SW480 (cell line): Measurements from ENCODE around the gene THOP1.
"Not testable (repeated sequence)": the region's sequence is repeated elsewhere in the genome, so short reads cannot be mapped to it uniquely, and the experiment has no call there.

ENCODE experiments used
- DNase-seq: peaks from one replicate; pipeline ENCODE4 v3.0.0-alpha.2; 2016; ENCODE audit warnings: low spot score

The THOP1 gene

GRCh38 chr19:2782936-2783780 is 2.1 kb upstream of the THOP1 start, which contains the start of gene SGTA:
TSS of gene SGTA (minus strand) at chr19:2783273. CDS start at chr19:2769068, 14,205 bp downstream.
- DNase-seq: peak; percentile 96

DNA sequence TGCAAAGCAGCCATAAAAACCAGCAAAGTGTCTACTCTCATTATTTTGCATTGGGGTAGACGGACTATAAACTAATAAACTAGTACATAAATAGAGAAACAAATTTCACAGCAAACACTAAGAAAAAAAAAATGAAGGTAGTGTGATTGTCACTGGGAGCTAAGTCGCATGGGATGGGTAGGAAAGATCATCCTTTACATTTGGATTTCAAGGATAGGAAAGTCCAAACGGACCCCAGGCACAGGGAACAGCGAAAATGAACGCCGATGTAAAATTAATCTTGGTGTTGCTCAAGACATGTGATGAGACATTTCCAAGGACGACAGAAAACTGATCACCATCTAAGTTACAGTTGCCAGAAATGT is 1.5 kb upstream of the THOP1 start:
- DNase-seq: no peak

- DNase-seq: no peak
Measured at GRCh38 chr19:2787115-2787514, 1.8 kb downstream of the THOP1 start.

- DNase-seq: no peak
Measured at GRCh38 chr19:2788237-2788636, 2.9 kb downstream of the THOP1 start.

GRCh38 chr19:2790194-2790556 is 4.9 kb downstream of the THOP1 start:
- DNase-seq: no peak

- no peak for DNase-seq
Measured at GRCh38 chr19:2790557-2791271, 5.4 kb downstream of the THOP1 start.

- no peak for DNase-seq
Measured at GRCh38 chr19:2791440-2791839, 6.1 kb downstream of the THOP1 start.

DNA sequence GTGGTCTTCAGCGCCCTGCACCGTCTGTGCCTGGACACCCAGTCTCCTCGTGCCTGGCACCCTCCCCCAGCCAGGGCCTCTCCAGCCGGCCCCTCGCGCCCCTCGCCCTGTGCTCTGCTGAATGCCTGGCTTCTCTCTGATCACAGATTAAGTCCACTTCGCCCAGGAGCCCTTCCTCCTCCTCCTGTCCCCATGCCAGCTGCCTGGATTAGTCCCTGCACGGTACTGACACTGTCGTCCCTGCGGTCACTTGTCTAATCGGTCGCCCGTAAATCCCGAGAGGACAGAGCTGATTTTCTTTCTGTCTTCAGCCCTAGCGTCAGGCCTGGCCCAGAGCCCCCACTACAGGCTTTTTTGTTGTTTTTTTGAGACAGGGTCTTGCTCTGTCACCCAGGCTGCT is 6.6 kb downstream of the THOP1 start:
- no peak for DNase-seq

- DNase-seq: not testable (repeated sequence)
Measured at GRCh38 chr19:2792666-2793065, 7.4 kb downstream of the THOP1 start.

- no peak for DNase-seq
Measured at GRCh38 chr19:2793126-2793525, 7.8 kb downstream of the THOP1 start.

DNA sequence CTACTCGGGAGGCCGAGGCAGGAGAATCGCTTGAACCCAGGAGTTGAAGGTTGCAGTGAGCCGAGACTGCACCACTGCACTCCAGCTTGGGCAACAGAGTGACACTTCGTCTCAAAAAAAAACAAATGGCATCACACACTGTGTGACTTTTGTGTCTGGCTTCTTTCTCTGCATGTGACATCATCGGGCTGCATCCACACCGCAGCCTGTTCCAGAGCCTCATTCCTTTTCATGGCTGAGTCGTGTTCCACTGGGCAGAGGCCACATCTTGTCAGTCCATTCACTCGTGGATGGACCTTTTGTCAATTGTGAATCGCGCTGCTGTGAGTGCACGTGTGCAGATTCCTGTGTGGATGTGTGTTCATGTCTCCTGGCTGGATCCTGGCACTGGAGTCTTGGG is 8.3 kb downstream of the THOP1 start:
- no peak for DNase-seq

DNA sequence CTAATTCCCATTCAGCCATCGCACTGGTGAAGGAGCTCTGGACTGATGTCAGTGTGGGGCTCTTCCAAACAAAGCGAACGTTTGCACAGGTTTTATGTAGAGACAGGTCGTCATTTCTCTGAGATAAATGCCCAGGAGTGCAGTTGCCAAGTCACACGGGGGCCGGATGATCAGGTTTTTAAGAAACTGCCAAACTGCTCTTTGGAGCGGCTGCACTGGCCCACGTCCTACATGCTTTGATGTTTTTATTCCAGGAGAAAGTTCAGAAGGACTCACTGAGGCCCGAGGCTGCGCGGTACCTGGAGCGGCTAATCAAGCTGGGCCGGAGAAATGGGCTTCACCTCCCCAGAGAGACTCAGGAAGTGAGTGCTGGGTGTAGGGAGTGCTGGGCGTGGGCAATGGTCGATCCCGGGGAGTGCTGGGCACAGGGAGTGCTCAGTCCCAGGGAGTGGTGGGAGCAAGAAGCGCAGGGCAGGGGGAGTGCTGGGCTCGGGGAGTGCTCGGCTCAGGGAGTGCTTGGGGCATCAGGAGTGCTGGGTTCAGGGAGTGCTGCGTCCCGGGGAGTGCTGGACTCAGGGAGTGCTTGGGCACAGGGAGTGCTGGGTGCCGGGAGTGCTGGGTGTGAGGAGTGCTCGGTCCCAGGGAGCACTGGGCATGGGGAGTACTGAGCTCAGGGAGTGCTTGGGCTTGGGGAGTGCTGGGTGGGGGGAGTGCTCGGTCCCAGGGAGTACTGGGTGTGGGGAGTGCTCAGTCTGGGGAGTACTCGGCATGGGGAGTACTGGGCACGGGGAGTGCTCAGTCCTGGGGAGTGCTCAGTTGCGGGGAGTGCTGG is 10.7 kb downstream of the THOP1 start:
- no peak for DNase-seq

DNA sequence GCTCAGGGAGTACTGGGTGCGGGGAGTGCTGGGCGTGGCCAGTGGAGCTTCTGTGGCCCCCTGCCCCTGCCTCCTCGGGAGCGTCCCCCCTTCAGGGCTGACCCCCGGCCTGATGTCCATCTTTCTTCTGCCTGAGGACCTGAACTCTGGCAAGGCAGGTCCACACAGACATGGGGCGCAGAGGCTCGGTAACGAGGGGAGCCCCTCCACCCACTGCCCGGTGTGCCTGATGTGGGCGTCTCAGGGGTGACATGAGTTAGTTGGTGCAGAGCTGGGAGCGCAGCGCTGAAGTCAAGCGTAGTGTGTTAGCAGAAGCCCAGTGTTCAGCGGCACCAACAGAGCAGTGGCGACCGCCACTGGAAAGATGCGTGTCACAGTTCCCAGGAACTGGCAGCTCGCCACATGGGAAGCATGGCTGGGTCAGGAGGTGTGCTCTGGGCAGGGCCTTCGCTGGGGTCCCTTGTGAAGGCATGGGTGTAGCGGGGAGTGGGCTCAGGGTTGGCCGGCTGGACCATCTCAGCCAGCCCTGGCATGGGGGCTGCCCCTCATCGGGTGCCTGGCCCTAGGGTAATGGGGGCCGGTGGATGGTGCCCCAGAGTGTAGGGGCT is 11.5 kb downstream of the THOP1 start:
- DNase-seq: no peak

DNA sequence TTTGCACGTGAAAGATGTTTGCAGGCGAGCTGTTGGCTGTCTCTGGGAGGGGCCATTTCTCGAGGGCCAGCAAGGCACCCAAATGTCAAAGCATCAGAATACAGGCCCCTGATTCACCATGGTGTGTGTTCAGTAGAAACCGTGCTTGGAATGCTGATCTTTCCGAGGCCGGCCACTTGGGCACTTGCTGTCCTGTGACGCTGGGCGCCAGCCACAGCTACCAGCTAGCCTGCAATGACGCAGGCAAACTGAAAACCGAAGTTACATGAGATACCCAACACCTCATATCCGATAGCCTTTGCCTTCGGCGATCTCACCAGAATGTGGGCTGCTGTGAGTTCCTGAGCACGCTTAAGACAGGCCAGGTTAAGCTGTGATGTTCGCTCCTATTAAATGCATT is 12.0 kb downstream of the THOP1 start:
- DNase-seq: no peak

GRCh38 chr19:2798158-2798685 is 12.9 kb downstream of the THOP1 start:
- no peak for DNase-seq

GRCh38 chr19:2798733-2799132 is 13.4 kb downstream of the THOP1 start:
- no peak for DNase-seq

DNA sequence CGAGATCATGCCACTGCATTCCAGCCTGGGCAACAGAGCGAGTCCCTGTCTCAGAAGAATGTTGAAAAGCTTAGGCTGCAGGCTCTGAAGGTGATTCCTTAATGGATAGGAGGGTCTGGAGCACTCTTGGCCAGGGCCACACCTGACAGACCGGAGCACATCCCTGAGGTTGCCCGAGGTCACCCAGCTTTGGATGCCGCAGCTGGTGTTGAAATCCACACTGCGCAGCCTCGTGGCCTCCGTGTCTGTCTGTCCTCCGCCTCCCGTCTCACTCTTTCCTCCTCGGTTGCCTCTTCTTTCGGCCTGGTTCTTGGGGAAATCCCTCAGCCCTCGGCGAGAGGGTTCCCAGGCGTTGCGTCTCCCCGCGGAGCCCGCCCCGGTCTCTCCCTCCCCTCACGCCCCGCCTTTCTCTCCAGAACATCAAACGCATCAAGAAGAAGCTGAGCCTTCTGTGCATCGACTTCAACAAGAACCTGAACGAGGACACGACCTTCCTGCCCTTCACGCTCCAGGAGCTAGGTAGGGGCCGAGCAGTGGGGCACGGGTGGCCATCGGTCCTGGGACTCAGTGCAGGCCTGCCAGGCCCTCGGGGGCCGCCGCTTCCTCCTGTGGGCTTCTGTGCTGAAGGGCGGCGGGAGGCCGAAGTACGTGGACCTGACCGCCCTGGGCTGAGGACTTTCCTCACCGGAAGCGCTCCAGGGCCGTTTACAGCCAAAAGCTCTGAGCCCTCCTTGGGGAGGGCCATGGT is 14.1 kb downstream of the THOP1 start:
- no peak for DNase-seq

GRCh38 chr19:2800506-2800905 is 15.2 kb downstream of the THOP1 start:
- no peak for DNase-seq

GRCh38 chr19:2802826-2803225 is 17.5 kb downstream of the THOP1 start:
- no peak for DNase-seq

GRCh38 chr19:2803486-2804155 is 18.3 kb downstream of the THOP1 start:
- no peak for DNase-seq
